Dedifferentiated amniotic fluid mesenchymal stem cell (primary cell): ENCODE measurements around the gene PIK3R5.

Experiments used
- DNase-seq: peaks from one replicate; pipeline ENCODE4 v3.0.0-alpha.2; 2016; ENCODE audit errors: extremely low spot score

The PIK3R5 gene

GRCh38 chr17:8924595-8924994 is 40.9 kb downstream of the PIK3R5 start:
- no peak for DNase-seq

GRCh38 chr17:8923762-8924161 is 41.7 kb downstream of the PIK3R5 start:
- DNase-seq: no peak

GRCh38 chr17:8922928-8923327 is 42.6 kb downstream of the PIK3R5 start:
- no peak for DNase-seq

GRCh38 chr17:8922451-8922850 is 43.1 kb downstream of the PIK3R5 start:
- peak; percentile 84 for DNase-seq

- DNase-seq: no peak
Measured at GRCh38 chr17:8921147-8921546, 44.4 kb downstream of the PIK3R5 start.

- DNase-seq: no peak
Measured at GRCh38 chr17:8918807-8919465, 46.6 kb downstream of the PIK3R5 start.

GRCh38 chr17:8916466-8916865 is 49.0 kb downstream of the PIK3R5 start:
- DNase-seq: no peak

GRCh38 chr17:8914554-8914953 is 51.0 kb downstream of the PIK3R5 start:
- no peak for DNase-seq

- DNase-seq: no peak
Measured at GRCh38 chr17:8913879-8914278, 51.6 kb downstream of the PIK3R5 start.

GRCh38 chr17:8913091-8913490 is 52.4 kb downstream of the PIK3R5 start:
- DNase-seq: no peak

- DNase-seq: no peak
Measured at GRCh38 chr17:8912084-8912981, 53.2 kb downstream of the PIK3R5 start.

GRCh38 chr17:8910969-8911604 is 54.4 kb downstream of the PIK3R5 start:
- DNase-seq: no peak

- no peak for DNase-seq
Measured at GRCh38 chr17:8909586-8910270, 55.8 kb downstream of the PIK3R5 start.

GRCh38 chr17:8905331-8905730 is 60.2 kb downstream of the PIK3R5 start:
- no peak for DNase-seq

GRCh38 chr17:8904686-8905085 is 60.8 kb downstream of the PIK3R5 start:
- DNase-seq: no peak

- DNase-seq: no peak
Measured at GRCh38 chr17:8904201-8904600, 61.3 kb downstream of the PIK3R5 start.

- DNase-seq: no peak
Measured at GRCh38 chr17:8900626-8901585, 64.6 kb downstream of the PIK3R5 start.

- no peak for DNase-seq
Measured at GRCh38 chr17:8900207-8900606, 65.3 kb downstream of the PIK3R5 start.

GRCh38 chr17:8898636-8899035 is 66.9 kb downstream of the PIK3R5 start:
- no peak for DNase-seq

GRCh38 chr17:8898126-8898525 is 67.4 kb downstream of the PIK3R5 start:
- no peak for DNase-seq
